Mucosa of descending colon (tissue), 3 donors: Measurements from ENCODE around the gene PRELP. TPM values are rescaled to one million over a fixed set of nuclear protein-coding genes. Genes with fewer than 3 reads are reported as not detected.

Experiments used
- ATAC-seq: fragments of 200-7000 bp; cut with Tn5 transposase; one replicate; pipeline ENCODE4 v1.9.1; 2020; ENCODE audit warnings: mild to moderate bottlenecking, moderate library complexity
- DNase-seq, 3 donors: peaks; one replicate each; pipeline ENCODE4 v3.0.0-alpha.2; 2020
- H3K36me3 ChIP-seq: fragments of 200-600 bp; one replicate; pipeline ENCODE4 v1.8.0; 2021; ENCODE audit warnings: low read depth, mild to moderate bottlenecking
- H3K4me1 ChIP-seq: fragments of 200-600 bp; one replicate; pipeline ENCODE4 v1.8.0; 2021; ENCODE audit warnings: low read depth, mild to moderate bottlenecking
- H3K4me3 ChIP-seq: fragments of 200-600 bp; one replicate; pipeline ENCODE4 v1.8.0; 2021; ENCODE audit warnings: mild to moderate bottlenecking
- H3K9me3 ChIP-seq: fragments of 200-600 bp; one replicate; pipeline ENCODE4 v1.8.0; 2021; ENCODE audit warnings: mild to moderate bottlenecking
- intact Hi-C, 2 donors: fragments of 100-400 bp; cut with DNase I in 1 of 2; cut with micrococcal nuclease in 1 of 2; formaldehyde crosslinking; loops; one replicate each; pipeline versions ENCODE4 v1.11.0 to v1.11.1; 2022; cut with DNase I, micrococcal nuclease
- total RNA-seq, 3 donors: library from RNA; stranded (reverse); fragmentation: NEBNext Ultra II Directional in 2 of 3; extraction: Animal tissue kit (Norgen Biotek cat#: 25700) in 2 of 3; gene quantifications; one replicate each; pipeline versions ENCODE4 v1.2.1 to v1.2.4, GENCODE V29; 2021 to 2023
- TF ChIP-seq, protein P1 (sequence below): fragments of 200-600 bp; IDR thresholded peaks from one replicate; pipeline ENCODE4 v1.8.0; 2022; ENCODE audit warnings: antibody characterized with exemption, mild to moderate bottlenecking
- donor health status: DM: no; HTN: no; CAD: no; lungs with moderate emphysema.
- donor health status: DM: no; HTN: no; CAD: no.
- donor health status: DM: no; HTN: yes; CAD: no.

PRELP gene
- total RNA-seq, 3 donors from 2014 or later, result 5.5 to 174 (median 5.6) TPM

DNA sequence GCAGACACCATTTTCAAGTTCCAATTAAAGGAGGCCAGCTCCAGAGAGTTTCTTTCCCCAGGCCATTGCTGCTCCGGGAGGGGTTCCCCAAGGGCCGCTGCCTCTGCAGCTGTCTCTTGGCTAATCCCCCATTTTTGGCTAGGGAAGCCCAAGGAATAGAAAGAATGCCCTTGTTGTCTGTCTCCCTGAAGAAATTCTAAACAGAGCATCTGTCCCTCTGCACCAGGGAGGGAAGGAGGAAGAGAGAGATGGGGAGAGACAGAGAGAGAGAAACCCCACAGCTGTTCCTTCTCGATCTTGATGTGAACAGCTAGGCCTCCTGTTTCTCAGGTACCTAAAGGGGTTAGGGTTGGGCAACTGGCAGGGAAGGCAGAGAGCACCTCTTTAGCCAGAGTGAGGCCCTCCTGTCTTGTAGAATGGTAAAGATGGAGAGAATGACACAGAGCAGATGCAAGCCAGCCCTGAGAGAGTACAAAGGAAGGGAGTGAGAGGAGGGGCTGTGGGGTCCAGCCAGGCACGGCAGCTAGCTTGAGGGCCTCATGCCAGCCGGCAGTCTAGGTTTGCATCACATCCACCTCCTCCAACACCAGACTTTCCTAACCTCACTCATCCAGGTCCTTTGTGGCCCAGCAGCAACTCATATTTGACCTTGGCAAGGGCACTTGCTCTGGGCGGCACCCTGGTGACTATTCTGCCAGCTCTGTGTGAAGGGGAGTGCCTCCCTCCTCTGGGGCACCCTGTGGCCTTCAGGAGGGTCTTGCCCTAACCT, 31.4 kb downstream of the PRELP start:
- Histone ChIP-seq H3K36me3 (no peaks in the 10 kb centered on the region), H3K4me1 (no peaks in the 10 kb centered on the region), H3K4me3 (no peak overlapping the region), H3K9me3 (no peaks in the 10 kb centered on the region)
- ATAC-seq, result no peak
- TF ChIP-seq, protein P1, sequence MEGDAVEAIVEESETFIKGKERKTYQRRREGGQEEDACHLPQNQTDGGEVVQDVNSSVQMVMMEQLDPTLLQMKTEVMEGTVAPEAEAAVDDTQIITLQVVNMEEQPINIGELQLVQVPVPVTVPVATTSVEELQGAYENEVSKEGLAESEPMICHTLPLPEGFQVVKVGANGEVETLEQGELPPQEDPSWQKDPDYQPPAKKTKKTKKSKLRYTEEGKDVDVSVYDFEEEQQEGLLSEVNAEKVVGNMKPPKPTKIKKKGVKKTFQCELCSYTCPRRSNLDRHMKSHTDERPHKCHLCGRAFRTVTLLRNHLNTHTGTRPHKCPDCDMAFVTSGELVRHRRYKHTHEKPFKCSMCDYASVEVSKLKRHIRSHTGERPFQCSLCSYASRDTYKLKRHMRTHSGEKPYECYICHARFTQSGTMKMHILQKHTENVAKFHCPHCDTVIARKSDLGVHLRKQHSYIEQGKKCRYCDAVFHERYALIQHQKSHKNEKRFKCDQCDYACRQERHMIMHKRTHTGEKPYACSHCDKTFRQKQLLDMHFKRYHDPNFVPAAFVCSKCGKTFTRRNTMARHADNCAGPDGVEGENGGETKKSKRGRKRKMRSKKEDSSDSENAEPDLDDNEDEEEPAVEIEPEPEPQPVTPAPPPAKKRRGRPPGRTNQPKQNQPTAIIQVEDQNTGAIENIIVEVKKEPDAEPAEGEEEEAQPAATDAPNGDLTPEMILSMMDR, result no peak
- intact Hi-C loops, result loop anchor here in 1 of 2 donors (10.0 kb wide), 1 partner anchor 128 kb away; no protein-coding TSS in a partner anchor
- no peak for DNase-seq

DNA sequence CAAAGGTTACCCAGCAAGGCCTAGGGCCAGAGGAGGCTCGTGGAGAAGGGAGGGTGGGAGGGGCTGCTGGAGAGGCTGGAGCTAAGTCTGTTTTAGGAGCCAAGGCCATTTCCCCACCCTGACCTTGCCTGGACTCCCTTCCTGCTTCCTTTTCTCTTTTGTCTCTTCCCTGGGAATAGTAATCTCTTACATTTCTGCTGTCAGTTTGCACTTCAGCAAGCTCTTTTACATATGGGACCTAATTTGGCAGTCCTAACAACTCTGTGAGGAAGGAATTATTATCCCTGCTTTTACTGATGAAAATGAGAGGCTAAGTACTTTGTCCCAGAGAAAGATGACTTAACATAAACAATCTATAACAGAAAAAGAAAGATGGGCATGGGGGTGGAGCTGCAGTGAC, 32.2 kb downstream of the PRELP start:
- ATAC-seq (no peak), DNase-seq (no peak)
- intact Hi-C loops, result loop anchor here in 1 of 2 donors (10.0 kb wide), 1 partner anchor 127 kb away; no protein-coding TSS in a partner anchor
- H3K9me3 ChIP-seq, result no peaks in the 10 kb centered on the region
- H3K4me3 ChIP-seq, result no peak overlapping the region
- TF ChIP-seq, protein P1, result no peak
- H3K4me1 ChIP-seq, result no peaks in the 10 kb centered on the region
- no peaks in the 10 kb centered on the region for H3K36me3 ChIP-seq

DNA sequence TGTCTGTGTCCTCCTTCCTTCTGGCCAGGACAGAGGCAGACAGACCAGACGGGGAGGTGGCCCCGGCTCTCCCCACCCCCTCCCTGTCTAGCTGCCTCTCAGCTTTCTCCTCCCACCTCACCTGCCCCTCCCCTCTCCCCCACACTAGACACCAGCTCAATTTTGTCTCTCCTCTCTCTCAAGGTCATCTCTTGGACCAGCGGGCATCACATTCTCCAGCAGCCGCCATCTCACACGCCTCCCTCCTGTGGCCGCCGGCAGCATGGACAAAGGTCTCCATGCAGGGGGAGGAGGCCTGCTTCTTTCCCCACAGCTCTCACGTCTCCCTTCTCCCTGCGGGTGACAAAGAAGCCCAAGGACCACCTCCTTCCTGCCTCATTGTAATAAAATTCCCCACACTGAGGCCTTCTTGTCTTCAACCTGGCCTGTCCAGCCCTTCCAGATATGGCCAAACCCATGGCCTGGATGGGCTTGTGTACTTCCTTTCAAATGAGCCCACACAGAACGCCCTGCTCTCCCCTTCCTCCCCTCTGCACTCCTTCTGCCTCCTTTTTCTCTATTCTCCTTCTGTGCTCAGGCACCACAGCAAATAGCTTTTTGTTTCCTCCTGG, 33.0 kb downstream of the PRELP start:
- Histone ChIP-seq H3K9me3 (no peaks in the 10 kb centered on the region), H3K4me1 (peaks cover 4% of the 10 kb centered on the region), H3K36me3 (no peaks in the 10 kb centered on the region), H3K4me3 (no peak overlapping the region)
- intact Hi-C loops, result loop anchor here in 1 of 2 donors (10.0 kb wide), 1 partner anchor 126 kb away; no protein-coding TSS in a partner anchor
- TF ChIP-seq, protein P1, result no peak
- no peak for DNase-seq
- ATAC-seq, result no peak

DNA sequence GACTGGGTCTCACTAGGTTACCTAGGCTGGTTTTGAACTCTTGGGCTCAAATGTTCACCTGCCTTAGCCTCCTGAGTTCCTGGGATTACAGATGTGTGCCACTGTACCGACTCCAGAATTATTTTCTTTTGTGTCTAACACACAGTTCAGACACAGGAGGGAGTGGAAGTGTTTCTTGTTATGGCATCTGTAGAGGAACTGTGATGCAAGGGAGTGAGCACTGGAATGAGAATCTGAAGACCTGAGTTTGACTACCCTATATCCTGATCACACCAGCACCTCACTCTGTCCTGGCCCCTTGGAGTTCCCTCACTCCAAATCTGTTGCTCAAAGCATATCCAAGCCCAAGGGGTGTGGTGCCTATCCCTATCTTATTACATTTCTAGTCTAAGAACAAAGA, 33.5 kb downstream of the PRELP start:
- intact Hi-C loops, result loop anchor here in 1 of 2 donors (10.0 kb wide), 1 partner anchor 126 kb away; no protein-coding TSS in a partner anchor
- Histone ChIP-seq H3K4me1 (peaks cover 4% of the 10 kb centered on the region), H3K36me3 (no peaks in the 10 kb centered on the region), H3K4me3 (no peak overlapping the region), H3K9me3 (no peaks in the 10 kb centered on the region)
- ATAC-seq (no peak), DNase-seq (no peak)
- TF ChIP-seq, protein P1, result no peak

DNA sequence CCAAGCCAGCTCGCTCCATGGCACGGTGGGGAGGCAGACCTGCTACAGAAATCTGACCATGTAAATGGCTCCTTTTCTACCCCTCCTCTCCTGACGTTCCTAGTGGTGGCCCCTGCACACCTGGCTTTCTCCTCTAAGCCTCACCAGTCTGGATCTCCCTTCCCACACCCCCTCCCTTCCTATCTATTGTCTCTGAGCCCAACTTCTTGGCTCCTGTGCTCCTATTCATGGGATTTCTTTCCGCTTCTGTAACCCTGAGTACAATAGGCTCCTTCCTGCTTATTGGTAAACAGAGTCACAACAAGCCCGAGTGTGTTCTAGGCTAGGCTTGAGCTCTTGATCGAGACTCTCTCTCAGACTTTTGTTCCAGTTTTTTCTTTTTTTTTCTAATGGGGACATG, 35.9 kb downstream of the PRELP start:
- intact Hi-C loops, result no loop called here
- TF ChIP-seq, protein P1, result no peak
- no peak for ATAC-seq
- Histone ChIP-seq H3K9me3 (no peaks in the 10 kb centered on the region), H3K4me3 (no peak overlapping the region), H3K4me1 (peaks cover 4% of the 10 kb centered on the region), H3K36me3 (no peaks in the 10 kb centered on the region)
- no peak for DNase-seq
